ENCODE measurements around the gene GRID2. TPM values are rescaled to one million over a fixed set of nuclear protein-coding genes. Genes with fewer than 3 reads are reported as not detected.

Gene GRID2
- total and polyA plus RNA-seq, 10 of the 15 experiments (the other 5 are each of a cell fraction or from before 2014, with no cell fraction given): not detected

DNA sequence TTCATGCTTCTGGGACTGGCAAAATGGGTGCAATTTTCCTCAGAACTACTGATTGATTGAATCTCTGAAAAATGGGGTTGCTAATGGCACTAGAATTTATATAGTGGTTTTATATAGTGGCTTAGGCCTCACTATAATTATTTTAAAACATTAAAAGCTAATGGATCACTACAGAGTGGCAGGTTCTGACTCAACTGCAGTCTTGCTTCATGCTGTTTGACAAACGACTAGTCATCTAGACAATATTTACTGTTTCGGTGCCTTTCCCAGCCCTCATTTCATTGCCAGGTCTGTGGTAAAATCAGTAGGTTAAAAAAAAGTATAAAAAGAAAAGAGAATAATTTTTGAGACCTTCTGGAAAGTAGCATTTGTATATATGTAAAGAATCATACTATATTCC lies 1172.0 kb downstream of the GRID2 start:
- no peak for FAIRE-seq
- no peaks in the 10 kb centered on the region for H4K20me1 ChIP-seq (ENCODE audit: control insufficient read depth, insufficient read depth)
- no TSS peak for BruUV-seq (replicated peaks)

GRCh38 chr4:93478805-93479204 lies 1175.0 kb downstream of the GRID2 start:
- 0% methylated on average over 1 of the region's 1 CpG for WGBS (ENCODE audit: insufficient coverage, insufficient replicate concordance, low lambda C conversion rate, missing lambda C conversion rate)
- Histone ChIP-seq H3K9ac (ENCODE audit: control insufficient read depth, insufficient read depth, low read length) (no peak overlapping the region), H3K4me3 (no peak overlapping the region), H3K36me3 (ENCODE audit: control insufficient read depth in 2 of 2, insufficient read depth in 2 of 2, low read length in 1 of 2) (no peaks in the 10 kb centered on the region), H4K20me1 (ENCODE audit: control insufficient read depth, insufficient read depth) (no peaks in the 10 kb centered on the region), H2AFZ (ENCODE audit: control insufficient read depth, low read depth, low read length) (no peak overlapping the region), H3K27ac (ENCODE audit: control insufficient read depth, insufficient read depth) (no peak overlapping the region), H3K79me2 (ENCODE audit: control insufficient read depth, insufficient read depth, low read length) (no peaks in the 10 kb centered on the region), H3K27me3 (replicated peaks in 1 of 2; ENCODE audit: control insufficient read depth in 2 of 2, insufficient read depth in 2 of 2, low read length in 1 of 2) (no peaks in the 10 kb centered on the region), H3K4me2 (ENCODE audit: control insufficient read depth, insufficient read depth) (no peak overlapping the region), H3K4me1 (ENCODE audit: control insufficient read depth, insufficient read depth, low read length) (no peaks in the 10 kb centered on the region), H3K9me3 (replicated peaks; ENCODE audit: control insufficient read depth, insufficient read depth, low read length) (no peaks in the 10 kb centered on the region)
- SMC1A ChIA-PET (ENCODE audit: uncharacterized antibody, unreplicated experiment): no interaction called here
- DNase-seq (ENCODE audit: low read depth, low spot score) (no peak), ATAC-seq (no peak), FAIRE-seq (peak; percentile 23)
- CTCF ChIA-PET: no interaction called here
- POLR2A ChIA-PET: no interaction called here
- in situ Hi-C loops (cut with MboI) (no loop called here), intact Hi-C loops (cut with micrococcal nuclease; ENCODE audit: unreplicated experiment) (no loop called here)
- no TSS peak for BruUV-seq (replicated peaks)
- TF ChIP-seq SMAD5 (IDR thresholded peaks at IDR 0.05; ENCODE audit: low read depth) (no peak), RCOR1 (conservative IDR thresholded peaks at IDR 0.05; ENCODE audit: low read depth, low read length) (no peak), CHD4 (IDR thresholded peaks at IDR 0.05) (no peak), GATAD2B (conservative IDR thresholded peaks at IDR 0.05; ENCODE audit: low read depth) (no peak), CREM (IDR thresholded peaks at IDR 0.05; ENCODE audit: low read depth) (no peak), ATF3 (IDR thresholded peaks at IDR 0.05; ENCODE audit: borderline replicate concordance, extremely low read depth, low read depth, low read length) (no peak), IKZF2 (IDR thresholded peaks at IDR 0.05) (no peak), ZSCAN29 (IDR thresholded peaks at IDR 0.05) (no peak), SMARCA5 (IDR thresholded peaks at IDR 0.05) (no peak), RELB (IDR thresholded peaks at IDR 0.05; ENCODE audit: low read depth) (no peak), CHD2 (IDR thresholded peaks at IDR 0.05; ENCODE audit: borderline replicate concordance, low read depth, low read length) (no peak)
- RAD21 ChIA-PET (ENCODE audit: unreplicated experiment): no interaction called here

More for the DNA sequence above, 1172.0 kb downstream of the GRID2 start:
- Histone ChIP-seq H3K4me2 (ENCODE audit: control insufficient read depth, insufficient read depth) (no peak overlapping the region), H2AFZ (ENCODE audit: control insufficient read depth, low read depth, low read length) (no peak overlapping the region), H3K79me2 (ENCODE audit: control insufficient read depth, insufficient read depth, low read length) (no peaks in the 10 kb centered on the region), H3K4me1 (ENCODE audit: control insufficient read depth, insufficient read depth, low read length) (no peaks in the 10 kb centered on the region), H3K9ac (ENCODE audit: control insufficient read depth, insufficient read depth, low read length) (no peak overlapping the region), H3K27me3 (replicated peaks in 1 of 2; ENCODE audit: control insufficient read depth in 2 of 2, insufficient read depth in 2 of 2, low read length in 1 of 2) (no peaks in the 10 kb centered on the region), H3K9me3 (replicated peaks; ENCODE audit: control insufficient read depth, insufficient read depth, low read length) (no peaks in the 10 kb centered on the region), H3K36me3 (ENCODE audit: control insufficient read depth in 2 of 2, insufficient read depth in 2 of 2, low read length in 1 of 2) (no peaks in the 10 kb centered on the region), H3K4me3 (no peak overlapping the region), H3K27ac (ENCODE audit: control insufficient read depth, insufficient read depth) (no peak overlapping the region)
- ChIA-PET CTCF (no interaction called here), RAD21 (ENCODE audit: unreplicated experiment) (no interaction called here), SMC1A (ENCODE audit: uncharacterized antibody, unreplicated experiment) (no interaction called here), POLR2A (no interaction called here)
- DNase-seq (ENCODE audit: low read depth, low spot score) (no peak), ATAC-seq (no peak)
- TF ChIP-seq STAT1 (conservative IDR thresholded peaks at IDR 0.05) (no peak), GATAD2B (conservative IDR thresholded peaks at IDR 0.05; ENCODE audit: low read depth) (no peak), SIN3A (IDR thresholded peaks at IDR 0.05; ENCODE audit: low read depth, low read length) (no peak), ZNF384 (IDR thresholded peaks at IDR 0.05; ENCODE audit: borderline replicate concordance, low read depth, low read length) (no peak), KLF5 (IDR thresholded peaks at IDR 0.05; ENCODE audit: partially characterized antibody) (no peak), SMARCA5 (IDR thresholded peaks at IDR 0.05) (no peak), STAT3 (IDR thresholded peaks at IDR 0.05; ENCODE audit: low read depth, low read length) (no peak), RAD51 (IDR thresholded peaks at IDR 0.05) (no peak), USF2 (IDR thresholded peaks at IDR 0.05; ENCODE audit: borderline replicate concordance, low read depth, low read length) (no peak), BRCA1 (IDR thresholded peaks at IDR 0.05; ENCODE audit: low read depth, low read length) (no peak), POLR2AphosphoS2 (IDR thresholded peaks at IDR 0.05; ENCODE audit: low read depth, low read length) (no peak), NFIC (IDR thresholded peaks at IDR 0.05; ENCODE audit: low read depth, low read length) (no peak)
- intact Hi-C loops (cut with micrococcal nuclease; ENCODE audit: unreplicated experiment) (no loop called here), in situ Hi-C loops (cut with MboI) (no loop called here)
- 0% methylated on average over 2 of the region's 2 CpGs for whole genome bisulfite sequencing (ENCODE audit: insufficient coverage, insufficient replicate concordance, low lambda C conversion rate, missing lambda C conversion rate)

Measured in GM12878 (cell line).